Jurkat, Clone E6-1 (cell line): ENCODE data around the gene RFC1.
A peak's percentile ranks its signal among the peaks of the same experiment; 100 is the strongest.
"Not testable (repeated sequence)": the region's sequence is repeated elsewhere in the genome, so short reads cannot be mapped to it uniquely, and the experiment has no call there.

ENCODE experiments used
- DNase-seq: peaks from one replicate; pipeline ENCODE4 v3.0.0-alpha.2; 2011; ENCODE audit warnings: low read depth, low spot score
- H3K4me3 ChIP-seq: 2 replicates; pipeline ENCODE4 v1.5.1; 2011; ENCODE audit warnings: mild to moderate bottlenecking, low read length, control low read depth, moderate library complexity

The RFC1 gene

GRCh38 chr4:39357002-39357401 lies 9.2 kb downstream of the RFC1 start:
- H3K4me3 ChIP-seq = no peak overlapping the region

GRCh38 chr4:39354254-39354552 lies 12.0 kb downstream of the RFC1 start:
- no peak for DNase-seq
- peak overlapping the region; percentile 51 for H3K4me3 ChIP-seq

More at GRCh38 chr4:39357002-39357401, 9.2 kb downstream of the RFC1 start:
- no peak for DNase-seq

GRCh38 chr4:39353478-39354253 lies 12.5 kb downstream of the RFC1 start:
- peak; percentile 65 for DNase-seq
- H3K4me3 ChIP-seq = peak overlapping the region; percentile 51

- DNase-seq = not testable (repeated sequence)
- peak overlapping the region; percentile 51 for H3K4me3 ChIP-seq
Measured at GRCh38 chr4:39353149-39353477, 13.0 kb downstream of the RFC1 start.

GRCh38 chr4:39349326-39349725 lies 16.8 kb downstream of the RFC1 start:
- no peak for DNase-seq

GRCh38 chr4:39348371-39349315 lies 17.5 kb downstream of the RFC1 start:
- no peak for DNase-seq
- H3K4me3 ChIP-seq = no peak overlapping the region

More at GRCh38 chr4:39349326-39349725, 16.8 kb downstream of the RFC1 start:
- H3K4me3 ChIP-seq = no peak overlapping the region

- no peak overlapping the region for H3K4me3 ChIP-seq
- DNase-seq = no peak
Measured at GRCh38 chr4:39346856-39347519, 19.2 kb downstream of the RFC1 start.

GRCh38 chr4:39342731-39343130 lies 23.4 kb downstream of the RFC1 start:
- no peak for DNase-seq
- H3K4me3 ChIP-seq = no peak overlapping the region

- DNase-seq = no peak
- H3K4me3 ChIP-seq = no peak overlapping the region
Measured at GRCh38 chr4:39341075-39341725, 25.0 kb downstream of the RFC1 start.

- H3K4me3 ChIP-seq = no peak overlapping the region
- DNase-seq = no peak
Measured at GRCh38 chr4:39339968-39340367, 26.2 kb downstream of the RFC1 start.

- no peak overlapping the region for H3K4me3 ChIP-seq
- DNase-seq = no peak
Measured at GRCh38 chr4:39337841-39338240, 28.3 kb downstream of the RFC1 start.

GRCh38 chr4:39335566-39335965 lies 30.6 kb downstream of the RFC1 start:
- no peak overlapping the region for H3K4me3 ChIP-seq
- DNase-seq = no peak

- H3K4me3 ChIP-seq = no peak overlapping the region
- no peak for DNase-seq
Measured at GRCh38 chr4:39331191-39331590, 35.0 kb downstream of the RFC1 start.

GRCh38 chr4:39330353-39330752 lies 35.8 kb downstream of the RFC1 start:
- DNase-seq = no peak
- H3K4me3 ChIP-seq = no peak overlapping the region

GRCh38 chr4:39326468-39326977 lies 39.6 kb downstream of the RFC1 start:
- no peak overlapping the region for H3K4me3 ChIP-seq
- no peak for DNase-seq

- DNase-seq = no peak
- no peak overlapping the region for H3K4me3 ChIP-seq
Measured at GRCh38 chr4:39324897-39325613, 41.1 kb downstream of the RFC1 start.

- DNase-seq = no peak
- H3K4me3 ChIP-seq = no peak overlapping the region
Measured at GRCh38 chr4:39324446-39324845, 41.7 kb downstream of the RFC1 start.

- no peak for DNase-seq
- no peak overlapping the region for H3K4me3 ChIP-seq
Measured at GRCh38 chr4:39323821-39324220, 42.3 kb downstream of the RFC1 start.
